ENCODE results near the gene ATP4A.
"Not testable (repeated sequence)": the region's sequence is repeated elsewhere in the genome, so short reads cannot be mapped to it uniquely, and the experiment has no call there.

Gene ATP4A

GRCh38 chr19:35595928-35596327, 32.5 kb upstream of the ATP4A start:
- no peak for DNase-seq (ENCODE audit: low spot score)
- Histone ChIP-seq H3K9me3 (ENCODE audit: severe bottlenecking) (no peaks in the 10 kb centered on the region), H3K36me3 (ENCODE audit: low read depth) (no peaks in the 10 kb centered on the region), H3K27me3 (ENCODE audit: insufficient read depth, poor library complexity, severe bottlenecking) (no peaks in the 10 kb centered on the region), H3K4me3 (ENCODE audit: severe bottlenecking) (no peak overlapping the region), H3K27ac (ENCODE audit: poor library complexity, severe bottlenecking) (no peak overlapping the region), H3K4me1 (ENCODE audit: insufficient read depth, poor library complexity, severe bottlenecking) (no peaks in the 10 kb centered on the region)
- no peak for ATAC-seq (ENCODE audit: low read depth)
- TF ChIP-seq, protein P1, sequence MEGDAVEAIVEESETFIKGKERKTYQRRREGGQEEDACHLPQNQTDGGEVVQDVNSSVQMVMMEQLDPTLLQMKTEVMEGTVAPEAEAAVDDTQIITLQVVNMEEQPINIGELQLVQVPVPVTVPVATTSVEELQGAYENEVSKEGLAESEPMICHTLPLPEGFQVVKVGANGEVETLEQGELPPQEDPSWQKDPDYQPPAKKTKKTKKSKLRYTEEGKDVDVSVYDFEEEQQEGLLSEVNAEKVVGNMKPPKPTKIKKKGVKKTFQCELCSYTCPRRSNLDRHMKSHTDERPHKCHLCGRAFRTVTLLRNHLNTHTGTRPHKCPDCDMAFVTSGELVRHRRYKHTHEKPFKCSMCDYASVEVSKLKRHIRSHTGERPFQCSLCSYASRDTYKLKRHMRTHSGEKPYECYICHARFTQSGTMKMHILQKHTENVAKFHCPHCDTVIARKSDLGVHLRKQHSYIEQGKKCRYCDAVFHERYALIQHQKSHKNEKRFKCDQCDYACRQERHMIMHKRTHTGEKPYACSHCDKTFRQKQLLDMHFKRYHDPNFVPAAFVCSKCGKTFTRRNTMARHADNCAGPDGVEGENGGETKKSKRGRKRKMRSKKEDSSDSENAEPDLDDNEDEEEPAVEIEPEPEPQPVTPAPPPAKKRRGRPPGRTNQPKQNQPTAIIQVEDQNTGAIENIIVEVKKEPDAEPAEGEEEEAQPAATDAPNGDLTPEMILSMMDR (IDR thresholded peaks at IDR 0.05; ENCODE audit: poor library complexity, severe bottlenecking) = no peak

DNA sequence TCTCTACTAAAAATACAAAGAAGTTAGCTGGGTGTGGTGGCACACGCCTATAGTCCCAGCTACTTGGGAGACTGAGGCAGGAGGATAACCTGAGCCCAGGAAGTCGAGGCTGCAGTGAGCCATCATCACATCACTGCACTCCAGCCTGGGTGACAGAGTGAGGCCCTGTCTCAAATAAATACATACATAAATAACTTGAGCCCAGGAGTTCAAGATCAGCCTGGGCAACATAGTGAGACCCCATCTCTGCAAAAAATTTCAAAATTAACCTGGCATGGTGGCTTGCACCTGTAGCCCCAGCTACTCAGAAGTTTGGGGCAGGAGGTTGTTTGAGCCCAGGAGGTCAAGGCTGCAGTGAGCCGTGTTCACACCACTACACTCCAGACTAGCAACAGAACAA, 31.6 kb upstream of the ATP4A start:
- ATAC-seq (ENCODE audit: low read depth) = not testable (repeated sequence)

GRCh38 chr19:35592226-35592625, 28.8 kb upstream of the ATP4A start:
- H3K9me3 ChIP-seq (ENCODE audit: severe bottlenecking) = no peaks in the 10 kb centered on the region
- DNase-seq (ENCODE audit: low spot score) (no peak), ATAC-seq (ENCODE audit: low read depth) (no peak)
- H3K36me3 ChIP-seq (ENCODE audit: low read depth) = no peaks in the 10 kb centered on the region
- no peaks in the 10 kb centered on the region for H3K27me3 ChIP-seq (ENCODE audit: insufficient read depth, poor library complexity, severe bottlenecking)
- TF ChIP-seq, protein P1 (IDR thresholded peaks at IDR 0.05; ENCODE audit: poor library complexity, severe bottlenecking) = peak; percentile 37
- no peaks in the 10 kb centered on the region for H3K4me1 ChIP-seq (ENCODE audit: insufficient read depth, poor library complexity, severe bottlenecking)
- no peak overlapping the region for H3K4me3 ChIP-seq (ENCODE audit: severe bottlenecking)
- no peak overlapping the region for H3K27ac ChIP-seq (ENCODE audit: poor library complexity, severe bottlenecking)

More for the DNA sequence above, 31.6 kb upstream of the ATP4A start:
- H3K9me3 ChIP-seq (ENCODE audit: severe bottlenecking); H3K36me3 ChIP-seq (ENCODE audit: low read depth); H3K4me1 ChIP-seq (ENCODE audit: insufficient read depth, poor library complexity, severe bottlenecking); H3K27ac ChIP-seq (ENCODE audit: poor library complexity, severe bottlenecking); DNase-seq (ENCODE audit: low spot score); H3K27me3 ChIP-seq (ENCODE audit: insufficient read depth, poor library complexity, severe bottlenecking); H3K4me3 ChIP-seq (ENCODE audit: severe bottlenecking): not testable (repeated sequence)

GRCh38 chr19:35590875-35591274, 27.4 kb upstream of the ATP4A start:
- Histone ChIP-seq H3K4me3 (ENCODE audit: severe bottlenecking) (no peak overlapping the region), H3K4me1 (ENCODE audit: insufficient read depth, poor library complexity, severe bottlenecking) (no peaks in the 10 kb centered on the region), H3K27me3 (ENCODE audit: insufficient read depth, poor library complexity, severe bottlenecking) (no peaks in the 10 kb centered on the region), H3K9me3 (ENCODE audit: severe bottlenecking) (no peaks in the 10 kb centered on the region), H3K36me3 (ENCODE audit: low read depth) (no peaks in the 10 kb centered on the region), H3K27ac (ENCODE audit: poor library complexity, severe bottlenecking) (no peak overlapping the region)
- TF ChIP-seq, protein P1 (IDR thresholded peaks at IDR 0.05; ENCODE audit: poor library complexity, severe bottlenecking) = no peak
- ATAC-seq (ENCODE audit: low read depth) (no peak), DNase-seq (ENCODE audit: low spot score) (no peak)

- DNase-seq (ENCODE audit: low spot score) (no peak), ATAC-seq (ENCODE audit: low read depth) (no peak)
- Histone ChIP-seq H3K4me1 (ENCODE audit: insufficient read depth, poor library complexity, severe bottlenecking) (no peaks in the 10 kb centered on the region), H3K27ac (ENCODE audit: poor library complexity, severe bottlenecking) (no peak overlapping the region), H3K9me3 (ENCODE audit: severe bottlenecking) (no peaks in the 10 kb centered on the region), H3K27me3 (ENCODE audit: insufficient read depth, poor library complexity, severe bottlenecking) (no peaks in the 10 kb centered on the region), H3K4me3 (ENCODE audit: severe bottlenecking) (no peak overlapping the region), H3K36me3 (ENCODE audit: low read depth) (no peaks in the 10 kb centered on the region)
- TF ChIP-seq, protein P1 (IDR thresholded peaks at IDR 0.05; ENCODE audit: poor library complexity, severe bottlenecking) = no peak
Observed at GRCh38 chr19:35587321-35587720, 23.9 kb upstream of the ATP4A start.
